Glutamatergic neuron (in vitro differentiated cells): ENCODE data around the gene CDH4. TPM values are rescaled to one million over a fixed set of nuclear protein-coding genes. Genes with fewer than 3 reads are reported as not detected.

ENCODE experiments used
- DNase-seq: peaks from one replicate; pipeline ENCODE4 v3.0.0; 2022
- H3K27ac Mint-ChIP-seq: one replicate; pipeline ENCODE4 v1.8.0; 2020; ENCODE audit warnings: mild to moderate bottlenecking, mixed read lengths, inconsistent platforms; ENCODE audit not compliant: unreplicated experiment
- H3K27me3 Mint-ChIP-seq: one replicate; pipeline ENCODE4 v1.8.0; 2020; ENCODE audit warnings: mild to moderate bottlenecking, moderate library complexity, mixed read lengths, inconsistent platforms; ENCODE audit not compliant: unreplicated experiment
- H3K36me3 Mint-ChIP-seq: one replicate; pipeline ENCODE4 v1.8.0; 2020; ENCODE audit warnings: mild to moderate bottlenecking, mixed read lengths, inconsistent platforms; ENCODE audit not compliant: unreplicated experiment
- H3K4me1 Mint-ChIP-seq: one replicate; pipeline ENCODE4 v1.8.0; 2020; ENCODE audit warnings: mild to moderate bottlenecking, low read depth, mixed read lengths, inconsistent platforms; ENCODE audit not compliant: unreplicated experiment
- H3K4me3 Mint-ChIP-seq: one replicate; pipeline ENCODE4 v1.8.0; 2020; ENCODE audit warnings: mild to moderate bottlenecking, mixed read lengths, inconsistent platforms; ENCODE audit not compliant: unreplicated experiment
- H3K9me3 Mint-ChIP-seq: one replicate; pipeline ENCODE4 v1.8.0; 2020; ENCODE audit warnings: mild to moderate bottlenecking, moderate library complexity, mixed read lengths, inconsistent platforms; ENCODE audit not compliant: unreplicated experiment
- CTCF ChIP-seq: fragments of 200-600 bp; sonication (generic); IDR thresholded peaks from one replicate; pipeline ENCODE4 v1.5.0; 2021; ENCODE audit not compliant: partially characterized antibody, unreplicated experiment
- total RNA-seq: library from RNA; stranded (reverse); fragmentation: NEBNext Ultra II Directional; extraction: Animal tissue kit (Norgen Biotek cat#: 25700); gene quantifications from one replicate; pipeline ENCODE4 v1.2.1, GENCODE V29; 2021; ENCODE audit not compliant: unreplicated experiment

Gene CDH4
- total RNA-seq, 1 donor from 2014 or later: 1.2 TPM

- no peaks in the 10 kb centered on the region for H3K36me3 Mint-ChIP-seq
- peaks cover 5% of the 10 kb centered on the region for H3K27me3 Mint-ChIP-seq
- no peak for TF ChIP-seq CTCF
- H3K9me3 Mint-ChIP-seq: peaks cover 3% of the 10 kb centered on the region
- H3K4me1 Mint-ChIP-seq: peaks cover 7% of the 10 kb centered on the region
- H3K27ac Mint-ChIP-seq: no peak overlapping the region
- no peak for DNase-seq
- H3K4me3 Mint-ChIP-seq: no peak overlapping the region
Measured at GRCh38 chr20:61661583-61661982, 409.5 kb downstream of the CDH4 start.

GRCh38 chr20:61662226-61662967 is 410.3 kb downstream of the CDH4 start:
- H3K4me1 Mint-ChIP-seq: peaks cover 7% of the 10 kb centered on the region
- H3K27me3 Mint-ChIP-seq: peaks cover 5% of the 10 kb centered on the region
- peaks cover 3% of the 10 kb centered on the region for H3K9me3 Mint-ChIP-seq
- no peaks in the 10 kb centered on the region for H3K36me3 Mint-ChIP-seq
- H3K4me3 Mint-ChIP-seq: no peak overlapping the region
- no peak for DNase-seq
- no peak overlapping the region for H3K27ac Mint-ChIP-seq
- TF ChIP-seq CTCF: peak; percentile 33

GRCh38 chr20:61662968-61663331 is 410.9 kb downstream of the CDH4 start:
- Mint-ChIP-seq H3K27me3 (peaks cover 5% of the 10 kb centered on the region), H3K4me1 (peaks cover 7% of the 10 kb centered on the region), H3K27ac (no peak overlapping the region), H3K4me3 (no peak overlapping the region), H3K9me3 (peaks cover 3% of the 10 kb centered on the region), H3K36me3 (no peaks in the 10 kb centered on the region)
- no peak for DNase-seq
- TF ChIP-seq CTCF: no peak

- Mint-ChIP-seq H3K27ac (no peak overlapping the region), H3K36me3 (no peaks in the 10 kb centered on the region), H3K9me3 (peaks cover 3% of the 10 kb centered on the region), H3K4me3 (no peak overlapping the region), H3K27me3 (peaks cover 6% of the 10 kb centered on the region), H3K4me1 (peaks cover 10% of the 10 kb centered on the region)
- TF ChIP-seq CTCF: no peak
- DNase-seq: no peak
Measured at GRCh38 chr20:61663521-61664425, 411.7 kb downstream of the CDH4 start.
